ENCODE measurements around the gene FAM47E. TPM values are rescaled to one million over a fixed set of nuclear protein-coding genes. Genes with fewer than 3 reads are reported as not detected.
A peak's percentile ranks its signal among the peaks of the same experiment; 100 is the strongest.

The FAM47E gene
- total and polyA plus RNA-seq, 9 of the 15 experiments (the other 6 are each of a cell fraction or from before 2014, with no cell fraction given), result 3.7 to 15.6 (median 6.4) TPM

DNA sequence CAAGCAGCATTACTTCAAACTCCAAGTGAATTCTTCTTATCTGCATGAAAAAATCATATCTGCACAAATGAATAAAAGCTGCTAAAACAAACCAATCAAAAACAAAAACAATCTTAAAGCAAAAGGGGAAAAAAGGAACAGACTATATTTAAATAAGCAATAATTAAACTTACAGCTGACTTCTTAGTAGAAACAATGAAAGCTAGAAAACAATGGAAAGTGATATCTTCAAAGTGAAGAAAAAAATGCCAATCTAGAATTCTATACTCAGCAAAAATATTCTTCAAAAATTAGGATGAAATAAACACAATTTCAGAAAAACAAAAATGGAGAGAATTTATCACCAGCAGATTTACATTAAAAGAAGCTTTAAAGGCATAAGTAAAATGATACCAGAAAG is 75.0 kb downstream of the FAM47E start (continued):
- TF ChIP-seq, protein P1, sequence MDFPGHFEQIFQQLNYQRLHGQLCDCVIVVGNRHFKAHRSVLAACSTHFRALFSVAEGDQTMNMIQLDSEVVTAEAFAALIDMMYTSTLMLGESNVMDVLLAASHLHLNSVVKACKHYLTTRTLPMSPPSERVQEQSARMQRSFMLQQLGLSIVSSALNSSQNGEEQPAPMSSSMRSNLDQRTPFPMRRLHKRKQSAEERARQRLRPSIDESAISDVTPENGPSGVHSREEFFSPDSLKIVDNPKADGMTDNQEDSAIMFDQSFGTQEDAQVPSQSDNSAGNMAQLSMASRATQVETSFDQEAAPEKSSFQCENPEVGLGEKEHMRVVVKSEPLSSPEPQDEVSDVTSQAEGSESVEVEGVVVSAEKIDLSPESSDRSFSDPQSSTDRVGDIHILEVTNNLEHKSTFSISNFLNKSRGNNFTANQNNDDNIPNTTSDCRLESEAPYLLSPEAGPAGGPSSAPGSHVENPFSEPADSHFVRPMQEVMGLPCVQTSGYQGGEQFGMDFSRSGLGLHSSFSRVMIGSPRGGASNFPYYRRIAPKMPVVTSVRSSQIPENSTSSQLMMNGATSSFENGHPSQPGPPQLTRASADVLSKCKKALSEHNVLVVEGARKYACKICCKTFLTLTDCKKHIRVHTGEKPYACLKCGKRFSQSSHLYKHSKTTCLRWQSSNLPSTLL (IDR thresholded peaks at IDR 0.05), result no peak
- TF ChIP-seq, protein P2, sequence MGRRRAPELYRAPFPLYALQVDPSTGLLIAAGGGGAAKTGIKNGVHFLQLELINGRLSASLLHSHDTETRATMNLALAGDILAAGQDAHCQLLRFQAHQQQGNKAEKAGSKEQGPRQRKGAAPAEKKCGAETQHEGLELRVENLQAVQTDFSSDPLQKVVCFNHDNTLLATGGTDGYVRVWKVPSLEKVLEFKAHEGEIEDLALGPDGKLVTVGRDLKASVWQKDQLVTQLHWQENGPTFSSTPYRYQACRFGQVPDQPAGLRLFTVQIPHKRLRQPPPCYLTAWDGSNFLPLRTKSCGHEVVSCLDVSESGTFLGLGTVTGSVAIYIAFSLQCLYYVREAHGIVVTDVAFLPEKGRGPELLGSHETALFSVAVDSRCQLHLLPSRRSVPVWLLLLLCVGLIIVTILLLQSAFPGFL (CRISPR knock-in tag; IDR thresholded peaks at IDR 0.05), result no peak
- TF ChIP-seq U2AF2 (optimal IDR thresholded peaks at IDR 0.05; ENCODE audit: low read depth, low read length) (no peak), NFE2L1 (tag; IDR thresholded peaks at IDR 0.05; ENCODE audit: borderline replicate concordance, low read depth) (no peak), HLTF (IDR thresholded peaks at IDR 0.05) (no peak), TAF15 (IDR thresholded peaks at IDR 0.05; ENCODE audit: low read depth, low read length) (no peak), TAF7 (tag; IDR thresholded peaks at IDR 0.05) (no peak), ZNF316 (IDR thresholded peaks at IDR 0.05) (peak; percentile 91), MCM2 (IDR thresholded peaks at IDR 0.05; ENCODE audit: low read depth) (no peak), HOXB6 (CRISPR knock-in tag; IDR thresholded peaks at IDR 0.05; ENCODE audit: borderline replicate concordance) (no peak), ZNF41 (CRISPR knock-in tag; conservative IDR thresholded peaks at IDR 0.05) (no peak), STAT5B (CRISPR knock-in tag; IDR thresholded peaks at IDR 0.05) (no peak), GATAD2A (IDR thresholded peaks at IDR 0.05) (no peak)
- TF ChIP-seq, protein P3, sequence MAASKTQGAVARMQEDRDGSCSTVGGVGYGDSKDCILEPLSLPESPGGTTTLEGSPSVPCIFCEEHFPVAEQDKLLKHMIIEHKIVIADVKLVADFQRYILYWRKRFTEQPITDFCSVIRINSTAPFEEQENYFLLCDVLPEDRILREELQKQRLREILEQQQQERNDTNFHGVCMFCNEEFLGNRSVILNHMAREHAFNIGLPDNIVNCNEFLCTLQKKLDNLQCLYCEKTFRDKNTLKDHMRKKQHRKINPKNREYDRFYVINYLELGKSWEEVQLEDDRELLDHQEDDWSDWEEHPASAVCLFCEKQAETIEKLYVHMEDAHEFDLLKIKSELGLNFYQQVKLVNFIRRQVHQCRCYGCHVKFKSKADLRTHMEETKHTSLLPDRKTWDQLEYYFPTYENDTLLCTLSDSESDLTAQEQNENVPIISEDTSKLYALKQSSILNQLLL (CRISPR knock-in tag; IDR thresholded peaks at IDR 0.05; ENCODE audit: borderline replicate concordance), result no peak
- TF ChIP-seq, protein P4, sequence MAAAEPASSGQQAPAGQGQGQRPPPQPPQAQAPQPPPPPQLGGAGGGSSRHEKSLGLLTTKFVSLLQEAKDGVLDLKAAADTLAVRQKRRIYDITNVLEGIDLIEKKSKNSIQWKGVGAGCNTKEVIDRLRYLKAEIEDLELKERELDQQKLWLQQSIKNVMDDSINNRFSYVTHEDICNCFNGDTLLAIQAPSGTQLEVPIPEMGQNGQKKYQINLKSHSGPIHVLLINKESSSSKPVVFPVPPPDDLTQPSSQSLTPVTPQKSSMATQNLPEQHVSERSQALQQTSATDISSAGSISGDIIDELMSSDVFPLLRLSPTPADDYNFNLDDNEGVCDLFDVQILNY (CRISPR knock-in tag; IDR thresholded peaks at IDR 0.05), result no peak
- TF ChIP-seq, protein P5, sequence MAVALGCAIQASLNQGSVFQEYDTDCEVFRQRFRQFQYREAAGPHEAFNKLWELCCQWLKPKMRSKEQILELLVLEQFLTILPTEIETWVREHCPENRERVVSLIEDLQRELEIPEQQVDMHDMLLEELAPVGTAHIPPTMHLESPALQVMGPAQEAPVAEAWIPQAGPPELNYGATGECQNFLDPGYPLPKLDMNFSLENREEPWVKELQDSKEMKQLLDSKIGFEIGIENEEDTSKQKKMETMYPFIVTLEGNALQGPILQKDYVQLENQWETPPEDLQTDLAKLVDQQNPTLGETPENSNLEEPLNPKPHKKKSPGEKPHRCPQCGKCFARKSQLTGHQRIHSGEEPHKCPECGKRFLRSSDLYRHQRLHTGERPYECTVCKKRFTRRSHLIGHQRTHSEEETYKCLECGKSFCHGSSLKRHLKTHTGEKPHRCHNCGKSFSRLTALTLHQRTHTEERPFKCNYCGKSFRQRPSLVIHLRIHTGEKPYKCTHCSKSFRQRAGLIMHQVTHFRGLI (CRISPR knock-in tag; IDR thresholded peaks at IDR 0.05), result no peak
- TF ChIP-seq, protein P6, sequence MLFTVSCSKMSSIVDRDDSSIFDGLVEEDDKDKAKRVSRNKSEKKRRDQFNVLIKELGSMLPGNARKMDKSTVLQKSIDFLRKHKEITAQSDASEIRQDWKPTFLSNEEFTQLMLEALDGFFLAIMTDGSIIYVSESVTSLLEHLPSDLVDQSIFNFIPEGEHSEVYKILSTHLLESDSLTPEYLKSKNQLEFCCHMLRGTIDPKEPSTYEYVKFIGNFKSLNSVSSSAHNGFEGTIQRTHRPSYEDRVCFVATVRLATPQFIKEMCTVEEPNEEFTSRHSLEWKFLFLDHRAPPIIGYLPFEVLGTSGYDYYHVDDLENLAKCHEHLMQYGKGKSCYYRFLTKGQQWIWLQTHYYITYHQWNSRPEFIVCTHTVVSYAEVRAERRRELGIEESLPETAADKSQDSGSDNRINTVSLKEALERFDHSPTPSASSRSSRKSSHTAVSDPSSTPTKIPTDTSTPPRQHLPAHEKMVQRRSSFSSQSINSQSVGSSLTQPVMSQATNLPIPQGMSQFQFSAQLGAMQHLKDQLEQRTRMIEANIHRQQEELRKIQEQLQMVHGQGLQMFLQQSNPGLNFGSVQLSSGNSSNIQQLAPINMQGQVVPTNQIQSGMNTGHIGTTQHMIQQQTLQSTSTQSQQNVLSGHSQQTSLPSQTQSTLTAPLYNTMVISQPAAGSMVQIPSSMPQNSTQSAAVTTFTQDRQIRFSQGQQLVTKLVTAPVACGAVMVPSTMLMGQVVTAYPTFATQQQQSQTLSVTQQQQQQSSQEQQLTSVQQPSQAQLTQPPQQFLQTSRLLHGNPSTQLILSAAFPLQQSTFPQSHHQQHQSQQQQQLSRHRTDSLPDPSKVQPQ (CRISPR knock-in tag; IDR thresholded peaks at IDR 0.05; ENCODE audit: borderline replicate concordance), result no peak
- TF ChIP-seq, protein P7, sequence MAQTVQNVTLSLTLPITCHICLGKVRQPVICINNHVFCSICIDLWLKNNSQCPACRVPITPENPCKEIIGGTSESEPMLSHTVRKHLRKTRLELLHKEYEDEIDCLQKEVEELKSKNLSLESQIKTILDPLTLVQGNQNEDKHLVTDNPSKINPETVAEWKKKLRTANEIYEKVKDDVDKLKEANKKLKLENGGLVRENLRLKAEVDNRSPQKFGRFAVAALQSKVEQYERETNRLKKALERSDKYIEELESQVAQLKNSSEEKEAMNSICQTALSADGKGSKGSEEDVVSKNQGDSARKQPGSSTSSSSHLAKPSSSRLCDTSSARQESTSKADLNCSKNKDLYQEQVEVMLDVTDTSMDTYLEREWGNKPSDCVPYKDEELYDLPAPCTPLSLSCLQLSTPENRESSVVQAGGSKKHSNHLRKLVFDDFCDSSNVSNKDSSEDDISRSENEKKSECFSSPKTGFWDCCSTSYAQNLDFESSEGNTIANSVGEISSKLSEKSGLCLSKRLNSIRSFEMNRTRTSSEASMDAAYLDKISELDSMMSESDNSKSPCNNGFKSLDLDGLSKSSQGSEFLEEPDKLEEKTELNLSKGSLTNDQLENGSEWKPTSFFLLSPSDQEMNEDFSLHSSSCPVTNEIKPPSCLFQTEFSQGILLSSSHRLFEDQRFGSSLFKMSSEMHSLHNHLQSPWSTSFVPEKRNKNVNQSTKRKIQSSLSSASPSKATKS (CRISPR knock-in tag; IDR thresholded peaks at IDR 0.05), result no peak
